Keratinocyte (primary cell): ENCODE results near the gene FAM161A.

ENCODE experiments used
- CTCF ChIP-seq, 3 experiments: IDR thresholded peaks in 1 of 3; conservative IDR thresholded peaks in 1 of 3; optimal IDR thresholded peaks in 1 of 3; 2 replicates in 2 of 3; 3 replicates in 1 of 3; pipeline versions ENCODE3 to v1.5.1; 2011; ENCODE audit warnings: low read length in 3 of 3, mild to moderate bottlenecking in 3 of 3, moderate library complexity in 2 of 3, control low read depth in 1 of 3, inconsistent platforms in 1 of 3; ENCODE audit not compliant: insufficient read depth in 2 of 3; ENCODE audit errors: extremely low read depth in 1 of 3
- EZH2 ChIP-seq: IDR thresholded peaks from one replicate; pipeline ENCODE4 v1.6.1; 2012; ENCODE audit warnings: inconsistent platforms, mild to moderate bottlenecking, low read length, moderate library complexity

DNA sequence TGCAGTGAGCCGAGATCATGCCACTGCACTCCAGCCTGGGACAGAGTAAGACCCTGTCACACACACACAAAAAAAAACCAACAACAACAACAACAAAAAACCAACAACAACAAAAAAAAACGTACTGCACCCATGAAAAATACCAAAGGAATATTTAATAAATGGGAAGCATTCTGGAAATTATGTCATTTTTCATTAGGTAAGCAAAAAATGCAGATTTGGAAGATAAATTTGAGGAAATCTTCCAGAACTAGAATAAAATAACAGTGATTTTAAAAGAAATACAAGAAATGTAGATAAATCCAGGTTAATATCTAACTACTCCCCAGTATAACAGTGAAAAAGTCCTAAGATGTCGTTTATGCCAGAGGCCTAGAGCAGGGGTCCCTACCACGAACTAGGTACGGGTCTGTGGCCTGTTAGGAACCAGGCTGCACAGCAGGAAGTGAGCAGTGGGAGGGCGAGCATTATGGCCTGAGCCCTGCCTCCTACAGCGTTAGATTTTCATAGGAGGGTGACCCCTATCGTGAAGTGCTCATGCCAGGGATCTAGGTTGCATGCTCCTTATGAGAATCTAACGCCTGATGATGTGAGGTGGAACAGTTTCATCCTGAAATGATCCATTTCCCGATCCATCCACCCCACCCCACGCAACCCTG lies 21.5 kb downstream of the FAM161A start:
- TF ChIP-seq CTCF (optimal IDR thresholded peaks at IDR 0.05 in 1 of 3, IDR thresholded peaks at IDR 0.05 in 1 of 3, conservative IDR thresholded peaks at IDR 0.05 in 1 of 3; ENCODE audit: extremely low read depth in 1 of 3, insufficient read depth in 2 of 3, low read length in 3 of 3) (no peak), EZH2 (no peak)
